ENCODE measurements around the gene CYP2S1.
"Not testable (repeated sequence)": the region's sequence is repeated elsewhere in the genome, so short reads cannot be mapped to it uniquely, and the experiment has no call there.

CYP2S1 gene, protein sequence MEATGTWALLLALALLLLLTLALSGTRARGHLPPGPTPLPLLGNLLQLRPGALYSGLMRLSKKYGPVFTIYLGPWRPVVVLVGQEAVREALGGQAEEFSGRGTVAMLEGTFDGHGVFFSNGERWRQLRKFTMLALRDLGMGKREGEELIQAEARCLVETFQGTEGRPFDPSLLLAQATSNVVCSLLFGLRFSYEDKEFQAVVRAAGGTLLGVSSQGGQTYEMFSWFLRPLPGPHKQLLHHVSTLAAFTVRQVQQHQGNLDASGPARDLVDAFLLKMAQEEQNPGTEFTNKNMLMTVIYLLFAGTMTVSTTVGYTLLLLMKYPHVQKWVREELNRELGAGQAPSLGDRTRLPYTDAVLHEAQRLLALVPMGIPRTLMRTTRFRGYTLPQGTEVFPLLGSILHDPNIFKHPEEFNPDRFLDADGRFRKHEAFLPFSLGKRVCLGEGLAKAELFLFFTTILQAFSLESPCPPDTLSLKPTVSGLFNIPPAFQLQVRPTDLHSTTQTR

DNA sequence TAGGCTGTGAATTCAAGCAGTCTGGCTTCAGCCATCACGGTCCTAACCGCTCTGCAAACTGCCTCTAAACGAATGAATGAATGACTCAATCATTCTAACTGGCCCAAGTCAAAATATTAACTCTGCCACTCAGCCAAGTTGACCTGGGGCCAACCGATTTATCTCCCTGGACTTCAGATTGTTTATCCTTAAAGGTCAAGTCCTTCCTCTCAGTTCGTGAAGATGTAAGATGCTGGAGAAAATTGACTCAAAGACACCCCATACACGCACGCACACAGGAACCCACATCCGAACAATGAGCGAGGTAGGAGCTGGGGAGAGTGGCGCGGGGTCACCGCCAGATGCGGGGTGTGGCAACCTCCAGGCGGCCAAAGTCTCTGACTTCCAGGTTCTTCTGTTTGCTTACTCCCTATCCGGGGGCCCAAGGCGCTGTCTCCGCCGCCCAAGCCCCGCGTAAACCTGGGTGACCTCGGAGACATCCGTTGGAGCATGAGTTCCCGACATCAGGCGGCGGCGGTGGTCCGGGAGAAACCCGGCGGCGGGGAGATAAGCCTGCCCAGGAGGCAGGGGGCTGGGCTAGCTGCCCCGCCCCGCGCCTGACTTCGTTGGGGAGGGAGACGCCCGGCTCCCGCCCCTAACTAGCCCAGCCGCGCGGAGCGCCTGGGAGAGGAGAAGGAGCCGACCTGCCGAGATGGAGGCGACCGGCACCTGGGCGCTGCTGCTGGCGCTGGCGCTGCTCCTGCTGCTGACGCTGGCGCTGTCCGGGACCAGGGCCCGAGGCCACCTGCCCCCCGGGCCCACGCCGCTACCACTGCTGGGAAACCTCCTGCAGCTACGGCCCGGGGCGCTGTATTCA is at the start of gene CYP2S1:
Gene CYP2S1, plus strand, starts transcription at position 646 of the 856 bp plus-strand sequence. Its CDS starts 46 bp downstream, at position 692.
- no peak for DNase-seq

DNA sequence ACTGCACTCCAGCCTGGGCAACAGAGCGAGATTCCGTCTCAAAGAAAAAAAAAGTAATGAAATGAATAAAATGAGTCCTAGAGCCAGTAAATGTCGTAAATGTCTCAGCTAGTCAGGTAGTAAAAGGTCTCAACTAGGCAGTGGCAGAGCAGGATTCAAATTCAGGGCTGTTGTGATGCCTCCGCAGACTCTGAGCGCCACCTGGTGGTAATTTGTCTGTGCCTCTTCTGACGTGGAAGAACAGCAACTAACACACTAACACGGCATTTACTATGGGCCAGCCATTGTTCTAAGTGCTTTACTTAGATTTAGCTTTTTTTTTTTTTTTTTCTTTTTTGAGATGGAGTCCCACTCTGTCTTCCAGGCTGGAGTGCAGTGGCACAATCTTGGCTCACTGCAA is 48.6 kb upstream of the CYP2S1 start:
- DNase-seq, result peak; percentile 45

DNA sequence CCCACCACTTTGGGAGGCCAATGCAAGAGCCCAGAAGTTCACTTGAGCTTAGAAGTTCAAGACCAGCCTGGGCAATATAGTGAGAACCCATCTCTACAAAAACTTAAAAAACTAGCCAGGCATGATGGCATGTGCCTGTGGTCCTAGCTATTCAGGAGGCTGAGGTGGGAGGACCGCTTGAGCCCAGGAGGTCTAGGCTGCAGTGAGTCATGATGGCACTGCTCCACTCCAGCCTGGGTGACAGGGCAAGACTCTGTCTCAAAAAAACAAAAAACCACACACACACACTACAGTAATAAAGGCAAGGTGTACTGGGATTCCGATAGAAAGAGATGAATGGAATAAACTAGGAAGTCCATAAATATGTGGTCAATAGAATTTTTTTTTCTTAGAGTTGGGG is 43.2 kb upstream of the CYP2S1 start:
- no peak for DNase-seq

DNA sequence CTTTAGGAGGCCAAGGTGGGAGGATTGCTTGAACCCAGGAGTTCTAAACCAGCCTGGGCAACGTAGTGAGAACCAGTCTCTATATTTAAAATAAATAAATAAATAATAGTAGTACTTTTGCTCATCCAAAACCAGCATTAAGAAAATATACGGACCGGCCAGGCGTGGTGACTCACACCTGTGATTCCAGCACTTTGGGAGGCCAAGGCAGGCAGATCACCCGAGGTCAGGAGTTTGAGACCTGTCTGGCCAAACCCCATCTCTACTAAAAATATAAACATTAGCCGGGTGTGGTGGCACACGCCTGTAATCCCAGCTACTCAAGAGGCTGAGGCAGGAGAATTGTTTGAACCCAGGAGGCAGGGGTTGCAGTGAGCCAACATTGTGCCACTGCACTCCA is 42.0 kb upstream of the CYP2S1 start:
- DNase-seq, result not testable (repeated sequence)

DNA sequence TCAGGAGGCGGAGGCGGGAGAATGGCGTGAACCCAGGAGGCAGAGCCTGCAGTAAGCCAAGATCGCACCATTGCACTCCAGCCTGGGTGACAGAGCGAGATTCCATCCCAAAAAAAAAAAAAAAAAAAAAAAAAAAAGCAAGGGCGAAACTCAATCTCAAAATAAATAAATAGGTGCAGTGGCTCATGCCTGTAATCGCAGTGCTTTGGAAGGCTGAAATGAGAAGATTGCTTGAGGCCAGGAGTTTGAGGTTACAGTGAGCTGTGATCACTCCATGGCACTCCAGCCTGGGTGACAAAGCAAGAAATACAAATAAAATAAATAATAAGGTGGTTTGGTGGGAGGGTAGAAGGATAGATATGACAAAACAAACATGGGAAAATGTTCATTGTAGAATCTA is 39.0 kb upstream of the CYP2S1 start:
- DNase-seq, result no peak

DNA sequence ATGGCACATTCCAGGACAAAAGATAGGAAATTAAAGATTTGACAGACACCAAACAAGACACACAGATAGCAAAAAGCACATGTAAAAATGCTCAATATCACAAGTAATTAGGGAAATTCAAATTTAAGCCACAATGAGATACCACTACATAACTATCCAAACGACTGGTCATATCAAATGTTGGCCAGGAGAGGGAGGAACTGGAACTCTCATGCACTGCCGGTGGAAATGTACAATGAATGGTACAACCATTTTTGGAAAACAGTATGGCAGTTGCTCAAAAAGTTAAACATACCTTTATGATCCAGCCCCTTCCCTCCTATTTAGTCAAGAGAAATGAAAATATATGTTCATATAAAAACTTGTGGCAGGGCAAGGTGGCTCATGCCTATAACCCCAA is 36.8 kb upstream of the CYP2S1 start:
- no peak for DNase-seq

DNA sequence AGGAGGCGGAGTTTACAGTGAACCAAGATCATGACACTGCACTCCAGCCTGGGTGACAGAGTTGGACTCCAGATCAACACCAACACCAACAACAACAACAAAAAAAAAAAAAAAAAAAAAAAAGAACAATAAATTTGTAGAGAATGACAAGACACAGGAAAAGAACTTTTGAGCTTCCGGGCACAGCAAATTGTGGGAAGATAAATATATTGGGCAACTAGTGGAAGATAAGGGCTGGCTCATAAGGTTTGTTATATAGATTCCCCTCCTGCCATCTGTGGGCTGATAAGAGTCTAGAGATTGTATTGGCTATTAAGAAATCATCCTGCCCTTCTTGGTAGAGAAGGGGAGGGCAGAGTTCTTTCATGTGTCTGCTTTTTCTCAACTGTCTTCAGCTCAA is 33.1 kb upstream of the CYP2S1 start:
- no peak for DNase-seq

DNA sequence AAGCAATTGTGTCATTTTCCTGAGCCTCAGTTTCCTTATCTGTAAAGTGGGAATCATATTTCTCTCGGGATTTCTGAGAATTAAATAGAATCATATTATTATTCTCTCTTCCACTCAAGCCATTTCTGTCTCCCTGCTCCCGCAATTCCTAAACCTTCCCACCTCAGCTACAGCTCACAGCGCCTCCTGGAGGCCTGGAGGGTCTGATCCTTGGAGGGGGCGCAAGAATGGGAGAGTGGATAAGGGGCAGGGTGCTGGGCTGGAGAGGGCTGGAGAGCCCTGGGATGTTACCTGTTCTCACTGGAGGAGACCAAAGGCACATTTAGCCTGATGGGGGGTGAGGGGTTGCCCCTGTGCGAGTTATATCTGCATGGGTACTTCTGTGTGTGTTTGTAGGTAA is 31.1 kb upstream of the CYP2S1 start:
- DNase-seq, result no peak

DNA sequence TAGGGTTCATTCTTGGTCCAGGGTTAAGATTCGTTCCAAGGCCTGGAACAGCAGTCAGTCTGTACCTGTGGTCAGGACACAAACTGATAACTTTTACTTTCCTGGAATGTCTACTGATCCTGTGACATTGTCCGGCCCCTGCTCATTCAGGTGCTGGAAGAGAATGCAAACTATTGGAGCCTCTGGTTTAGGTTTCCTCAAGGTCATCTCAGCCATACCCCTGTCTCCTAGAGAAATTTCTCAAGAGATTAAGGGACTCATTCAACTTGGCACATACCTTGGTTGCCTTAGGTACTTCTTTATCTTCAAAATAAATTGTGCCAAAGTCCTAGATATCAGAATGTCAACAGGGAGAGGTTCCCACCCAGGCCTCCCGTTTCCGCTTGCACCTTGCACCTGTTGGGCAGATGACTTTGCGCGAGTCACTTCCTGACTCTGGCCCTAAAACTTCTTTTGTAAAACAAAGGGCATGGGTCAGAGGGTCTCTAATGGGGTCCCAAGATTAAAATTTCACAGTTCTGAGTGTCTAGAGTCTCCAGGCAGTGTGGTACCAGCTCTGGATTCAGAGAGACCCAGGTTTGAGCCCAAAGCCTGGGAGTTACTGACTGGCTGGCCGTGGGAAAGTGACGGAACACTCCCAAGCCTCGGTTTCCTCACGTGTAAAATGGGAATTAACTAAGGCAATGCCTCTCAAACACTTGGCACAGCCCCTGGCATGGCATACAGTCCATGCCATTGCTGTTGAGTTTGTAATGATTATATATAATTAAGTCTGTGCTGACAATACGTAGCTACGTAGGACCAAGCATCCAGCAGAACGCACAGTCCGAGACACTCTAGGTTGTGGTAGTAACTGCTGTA is 25.8 kb upstream of the CYP2S1 start:
- DNase-seq, result no peak

DNA sequence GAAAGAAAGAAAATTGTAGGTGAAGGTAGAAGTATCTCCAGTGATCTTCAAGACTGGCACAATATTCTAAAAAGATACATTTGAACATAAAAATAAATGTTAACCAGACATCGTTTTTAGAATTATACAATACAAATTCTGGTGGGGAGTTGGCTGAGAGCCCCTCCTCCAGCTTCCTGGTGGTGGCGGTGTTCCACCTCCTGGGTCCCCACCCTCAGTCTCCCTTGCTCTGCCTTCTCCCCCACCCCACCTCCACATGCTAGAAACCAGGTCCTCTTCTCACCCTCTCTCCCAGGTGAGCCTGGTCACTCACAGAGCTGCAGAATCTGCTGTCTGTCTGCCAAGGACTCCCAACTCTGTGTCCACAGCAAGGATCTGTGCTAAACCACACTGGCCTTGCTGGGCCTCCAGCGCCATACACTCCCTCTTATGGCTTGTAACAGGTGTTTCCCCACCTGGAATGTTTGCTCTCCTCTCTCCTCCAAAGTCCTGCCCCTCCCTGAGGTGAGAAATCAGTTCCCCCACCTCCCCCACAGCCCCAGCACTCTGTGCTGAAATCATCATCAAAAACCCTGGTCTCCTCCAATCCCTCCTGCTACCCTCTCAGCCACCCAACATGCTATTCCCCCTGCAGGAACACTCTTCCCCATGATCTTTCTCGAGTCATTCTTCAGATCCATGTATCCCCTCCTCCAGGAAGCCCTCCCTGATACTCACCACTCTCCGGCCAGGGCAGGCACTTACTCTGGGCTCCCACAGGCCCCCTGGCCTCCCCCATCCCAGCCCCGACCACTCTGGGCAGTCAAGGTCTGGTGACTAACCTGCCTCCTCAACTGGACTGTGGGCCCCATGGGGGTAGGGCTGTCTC is 20.5 kb upstream of the CYP2S1 start:
- no peak for DNase-seq

DNA sequence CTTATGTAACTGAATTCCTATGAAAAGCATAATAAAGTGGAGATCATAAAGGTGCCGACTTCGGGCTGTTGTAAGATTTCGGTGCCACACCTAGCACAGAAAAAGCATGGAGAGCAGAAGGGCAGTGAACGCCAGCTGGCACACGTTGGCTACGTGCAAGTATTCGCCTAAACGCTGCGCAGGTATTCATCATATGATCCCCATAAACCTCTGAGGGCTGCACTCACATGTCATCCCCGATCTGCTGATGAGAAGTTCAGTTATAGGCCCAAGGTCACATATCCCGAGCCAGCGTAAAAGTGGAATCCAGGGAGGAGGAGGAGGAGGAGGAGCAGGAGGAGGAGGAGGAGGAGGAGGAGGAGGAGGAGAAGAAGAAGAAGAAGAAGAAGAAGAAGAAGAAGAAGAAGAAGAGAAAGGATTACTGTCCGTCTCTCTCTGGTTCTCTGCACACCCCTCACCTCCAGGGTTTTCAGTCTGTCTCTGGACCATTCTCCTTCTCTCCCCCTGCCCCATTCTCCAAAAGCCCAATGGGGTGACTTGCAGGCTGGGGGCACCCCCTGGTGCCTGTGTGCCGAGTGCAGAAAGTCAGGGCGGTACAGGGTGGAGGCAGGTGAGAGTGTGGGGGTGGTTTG is 18.6 kb upstream of the CYP2S1 start:
- DNase-seq, result no peak

DNA sequence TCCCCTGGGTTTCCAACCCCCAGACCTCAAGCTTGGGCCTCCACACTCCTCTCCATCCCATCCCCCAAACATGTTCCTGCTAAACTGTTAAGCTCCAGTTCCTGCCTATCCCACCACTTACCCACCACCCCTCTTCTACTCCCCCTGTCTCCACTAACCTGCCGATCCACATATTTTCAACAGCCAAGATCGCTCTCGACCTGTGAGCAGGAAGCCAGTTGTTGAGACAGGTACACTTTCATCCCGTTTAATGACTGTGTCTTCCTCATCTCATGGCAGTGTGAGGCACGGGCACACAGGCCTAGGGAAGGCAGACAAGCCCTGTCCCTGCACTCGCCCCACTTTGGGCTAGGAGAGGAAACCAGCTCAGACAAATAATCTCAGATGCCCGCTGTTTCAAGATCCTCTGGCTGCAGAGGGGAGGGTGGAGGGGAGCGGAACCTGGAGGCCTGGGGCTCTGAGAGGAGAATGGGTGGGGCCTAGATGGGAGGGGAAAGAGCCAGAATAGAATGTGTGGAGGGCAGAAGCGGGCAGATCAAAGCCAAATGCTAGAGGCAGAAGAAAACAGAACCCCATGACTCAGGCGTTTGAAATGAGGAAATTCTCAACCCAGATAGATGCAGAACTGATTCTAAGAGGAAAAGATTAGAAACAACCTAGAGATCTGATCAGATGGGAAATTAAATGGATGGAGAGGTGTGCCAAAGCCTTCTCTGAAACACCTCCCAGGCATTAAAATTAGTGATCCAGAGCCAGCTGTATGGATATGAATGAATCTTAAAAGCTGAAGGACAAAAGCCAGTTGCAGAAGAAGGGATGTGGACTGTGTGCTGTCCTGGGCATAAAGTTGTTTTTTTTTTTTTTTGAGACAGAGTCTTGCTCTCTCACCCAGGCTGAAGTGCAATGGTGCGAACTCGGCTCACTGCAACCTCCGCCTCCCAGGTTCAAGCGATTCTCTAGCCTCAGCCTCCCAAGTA is 16.9 kb upstream of the CYP2S1 start:
- DNase-seq, result no peak

DNA sequence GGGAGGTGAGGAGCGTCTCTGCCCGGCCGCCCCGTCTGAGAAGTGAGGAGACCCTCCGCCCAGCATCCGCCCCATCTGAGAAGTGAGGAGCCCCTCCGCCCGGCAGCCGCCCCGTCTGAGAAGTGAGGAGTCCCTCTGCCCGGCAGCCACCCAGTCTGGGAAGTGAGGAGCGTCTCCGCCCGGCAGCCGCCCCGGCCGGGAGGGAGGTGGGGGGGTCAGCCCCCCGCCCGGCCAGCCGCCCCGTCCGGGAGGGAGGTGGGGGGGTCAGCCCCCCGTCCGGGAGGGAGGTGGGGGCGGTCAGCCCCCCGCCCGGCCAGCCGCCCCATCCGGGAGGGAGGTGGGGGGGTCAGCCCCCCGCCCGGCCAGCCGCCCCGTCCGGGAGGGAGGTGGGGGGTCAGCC is 12.8 kb upstream of the CYP2S1 start:
- not testable (repeated sequence) for DNase-seq

DNA sequence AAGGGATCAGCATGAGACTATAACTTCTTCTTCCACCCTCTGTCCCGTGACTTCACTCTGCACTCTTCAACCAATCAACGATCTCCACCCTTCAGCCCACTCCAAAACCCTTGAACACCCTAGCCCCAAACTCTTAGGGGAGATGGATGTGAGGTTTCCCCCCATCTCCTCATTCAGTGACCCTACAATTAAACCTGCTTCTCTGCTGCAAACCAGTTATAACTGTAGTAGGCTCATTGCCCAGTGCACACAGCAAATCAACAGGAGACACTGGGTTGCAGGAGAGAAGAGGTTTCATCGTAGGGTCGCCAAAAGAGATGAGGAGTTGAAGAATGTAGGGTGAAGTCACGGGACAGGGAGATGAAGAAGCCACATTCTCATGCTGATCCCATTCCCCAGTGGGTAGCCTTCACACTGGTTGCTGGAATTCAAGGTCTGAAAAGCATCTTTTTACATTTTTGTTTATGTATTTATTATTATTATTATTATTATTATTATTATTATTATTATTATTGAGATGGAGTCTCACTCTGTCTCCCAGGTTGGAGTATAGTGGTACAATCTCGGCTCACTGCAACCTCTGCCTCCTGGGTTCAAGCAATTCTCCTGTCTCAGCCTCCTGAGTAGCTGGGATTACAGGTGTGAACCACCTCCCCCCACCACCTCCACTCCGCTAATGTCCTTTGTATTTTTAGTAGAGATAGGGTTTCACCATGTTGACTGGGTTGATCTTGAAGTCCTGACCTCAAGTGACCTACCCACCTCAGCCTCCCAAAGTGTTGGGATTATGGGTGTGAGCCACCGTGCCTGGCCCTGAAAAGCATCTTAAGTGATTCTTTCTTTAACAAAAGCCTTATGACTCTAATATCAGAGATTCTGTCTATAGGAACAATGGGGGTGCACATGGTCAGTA is 5.8 kb upstream of the CYP2S1 start:
- no peak for DNase-seq

DNA sequence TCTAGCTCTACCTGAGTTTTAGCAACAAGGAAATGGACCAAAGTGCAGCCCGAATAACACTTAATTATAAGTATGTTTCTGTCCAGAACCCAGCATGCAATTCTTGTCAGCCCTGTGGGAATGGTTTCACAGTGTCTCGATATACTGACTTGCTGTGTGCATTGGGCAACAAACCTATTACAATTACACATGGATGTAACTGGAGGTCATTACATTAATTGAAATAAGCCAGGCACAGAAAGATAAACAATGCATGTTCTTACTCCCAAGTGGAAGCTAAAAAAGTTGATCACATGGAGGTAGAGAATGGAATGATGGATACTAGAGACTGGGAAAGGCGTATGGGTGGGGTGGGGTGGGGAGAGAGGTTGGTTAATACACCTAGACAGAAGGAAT is 5.1 kb upstream of the CYP2S1 start:
- no peak for DNase-seq

DNA sequence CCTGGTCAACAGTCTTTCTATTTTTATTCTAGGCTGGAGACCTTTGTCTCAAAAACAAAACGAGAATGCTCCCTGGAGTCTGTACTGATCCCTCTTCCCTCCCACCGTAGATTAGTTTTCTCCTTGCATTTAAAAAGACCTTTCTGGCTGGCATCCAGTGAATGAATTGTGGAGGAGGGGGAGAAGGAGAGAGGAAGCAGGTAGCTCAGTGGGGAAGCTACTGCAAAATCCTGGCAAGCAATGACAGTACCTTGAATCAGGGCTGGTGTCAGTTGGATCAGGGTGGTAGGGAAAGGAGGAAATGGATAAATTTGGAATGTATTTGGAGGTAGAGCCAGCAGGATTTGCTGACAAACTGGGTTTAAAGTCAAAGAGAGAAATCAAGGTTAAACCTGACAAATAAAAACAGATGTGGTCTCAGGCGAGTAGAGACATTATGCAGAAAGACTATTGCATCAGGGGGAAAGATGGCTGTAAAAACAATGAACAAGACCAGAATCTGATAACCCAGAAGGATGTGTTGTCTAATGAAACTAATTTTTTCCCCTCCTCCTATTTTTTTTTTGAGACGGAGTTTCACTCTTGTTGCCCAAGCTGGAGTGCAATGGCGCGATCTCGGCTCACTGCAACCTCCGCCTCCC is 3.5 kb upstream of the CYP2S1 start:
- DNase-seq, result no peak

DNA sequence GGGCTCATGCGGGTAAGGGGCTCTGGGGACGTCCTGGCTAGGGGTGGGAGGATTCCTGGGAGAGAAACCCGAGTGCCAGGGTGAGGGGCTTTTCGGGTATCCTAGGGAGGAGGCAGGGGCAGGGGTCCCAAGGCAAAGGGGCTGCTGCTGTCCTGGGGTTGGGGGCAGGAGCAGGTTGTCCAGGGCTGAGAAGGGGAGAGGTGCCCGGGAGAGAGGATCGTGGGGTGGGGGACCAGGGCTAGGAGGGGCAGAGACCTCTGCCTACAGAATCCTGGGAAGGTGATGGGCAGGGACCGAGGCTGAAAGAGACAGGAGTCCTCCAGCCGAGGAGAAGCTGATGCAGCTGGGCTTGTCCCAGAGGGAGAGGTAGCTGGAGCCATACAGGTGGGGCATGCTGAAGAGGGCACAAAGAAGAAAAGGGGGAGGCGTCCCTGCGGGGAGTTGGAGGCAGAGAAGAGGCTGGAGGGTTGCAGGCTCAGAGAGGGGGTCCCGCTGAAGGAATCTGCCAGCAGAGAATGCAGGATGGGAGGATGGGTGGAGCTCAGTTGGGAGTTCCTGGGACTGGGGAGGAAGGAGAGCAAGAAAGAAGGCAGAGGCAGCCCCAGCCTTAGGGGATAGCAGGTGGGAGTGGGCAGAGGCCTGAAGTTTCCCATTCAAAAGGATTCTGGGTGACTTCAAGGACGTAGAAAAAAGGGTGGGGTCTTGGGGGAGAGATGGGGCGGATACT is 574 bp downstream of the CYP2S1 start:
- DNase-seq, result no peak

DNA sequence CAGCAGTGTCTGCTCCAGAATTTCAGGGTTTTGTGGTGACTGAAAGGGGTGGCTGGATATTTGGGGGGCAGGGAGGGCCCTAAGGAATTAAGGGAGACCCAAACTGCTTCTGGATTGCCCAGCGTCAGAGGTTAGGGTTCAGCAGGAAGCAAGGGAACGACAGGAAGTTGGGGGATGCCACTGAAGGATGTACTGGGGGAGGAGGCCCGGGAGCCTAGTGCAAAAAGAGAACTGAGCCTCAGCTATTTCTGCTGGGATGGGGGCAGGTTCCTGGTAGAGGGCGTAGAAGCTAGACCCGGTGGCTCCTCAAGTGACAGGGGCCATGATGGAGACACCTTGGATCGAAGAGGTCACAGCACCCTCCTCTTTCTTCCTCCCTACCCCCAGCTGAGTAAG is 1.1 kb downstream of the CYP2S1 start:
- DNase-seq, result no peak
